GM10266 (cell line): ENCODE results near the gene LZIC.

Experiments used
- DNase-seq: peaks from one replicate; pipeline ENCODE4 v3.0.0; 2012; ENCODE audit errors: extremely low spot score
- TF ChIP-seq, protein P1 (sequence below): IDR thresholded peaks from 2 replicates; pipeline ENCODE4 v1.5.1; 2012; ENCODE audit warnings: mild to moderate bottlenecking, low read depth; ENCODE audit not compliant: control insufficient read depth, insufficient read depth; ENCODE audit errors: missing control alignments

LZIC gene

DNA sequence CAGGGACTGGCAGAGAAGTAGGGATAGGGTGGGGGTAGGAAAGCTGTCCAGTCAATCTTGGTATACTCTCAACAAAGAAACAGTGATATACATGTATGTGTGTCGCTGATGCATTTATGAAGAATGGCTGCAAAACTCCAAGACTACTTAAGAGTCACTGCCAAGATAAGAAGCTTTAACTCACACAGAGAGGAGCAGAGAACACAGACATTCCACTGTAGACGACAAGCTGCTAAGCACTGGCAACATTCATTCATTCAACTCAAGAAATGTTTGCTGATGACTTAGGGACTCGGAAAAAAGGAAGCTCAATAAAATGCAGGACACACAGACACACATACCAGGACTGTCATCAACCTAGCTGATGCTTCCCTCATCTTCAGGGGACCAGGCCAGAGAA, 38.6 kb downstream of the LZIC start:
- no peak for DNase-seq
- TF ChIP-seq, protein P1, sequence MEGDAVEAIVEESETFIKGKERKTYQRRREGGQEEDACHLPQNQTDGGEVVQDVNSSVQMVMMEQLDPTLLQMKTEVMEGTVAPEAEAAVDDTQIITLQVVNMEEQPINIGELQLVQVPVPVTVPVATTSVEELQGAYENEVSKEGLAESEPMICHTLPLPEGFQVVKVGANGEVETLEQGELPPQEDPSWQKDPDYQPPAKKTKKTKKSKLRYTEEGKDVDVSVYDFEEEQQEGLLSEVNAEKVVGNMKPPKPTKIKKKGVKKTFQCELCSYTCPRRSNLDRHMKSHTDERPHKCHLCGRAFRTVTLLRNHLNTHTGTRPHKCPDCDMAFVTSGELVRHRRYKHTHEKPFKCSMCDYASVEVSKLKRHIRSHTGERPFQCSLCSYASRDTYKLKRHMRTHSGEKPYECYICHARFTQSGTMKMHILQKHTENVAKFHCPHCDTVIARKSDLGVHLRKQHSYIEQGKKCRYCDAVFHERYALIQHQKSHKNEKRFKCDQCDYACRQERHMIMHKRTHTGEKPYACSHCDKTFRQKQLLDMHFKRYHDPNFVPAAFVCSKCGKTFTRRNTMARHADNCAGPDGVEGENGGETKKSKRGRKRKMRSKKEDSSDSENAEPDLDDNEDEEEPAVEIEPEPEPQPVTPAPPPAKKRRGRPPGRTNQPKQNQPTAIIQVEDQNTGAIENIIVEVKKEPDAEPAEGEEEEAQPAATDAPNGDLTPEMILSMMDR = no peak

DNA sequence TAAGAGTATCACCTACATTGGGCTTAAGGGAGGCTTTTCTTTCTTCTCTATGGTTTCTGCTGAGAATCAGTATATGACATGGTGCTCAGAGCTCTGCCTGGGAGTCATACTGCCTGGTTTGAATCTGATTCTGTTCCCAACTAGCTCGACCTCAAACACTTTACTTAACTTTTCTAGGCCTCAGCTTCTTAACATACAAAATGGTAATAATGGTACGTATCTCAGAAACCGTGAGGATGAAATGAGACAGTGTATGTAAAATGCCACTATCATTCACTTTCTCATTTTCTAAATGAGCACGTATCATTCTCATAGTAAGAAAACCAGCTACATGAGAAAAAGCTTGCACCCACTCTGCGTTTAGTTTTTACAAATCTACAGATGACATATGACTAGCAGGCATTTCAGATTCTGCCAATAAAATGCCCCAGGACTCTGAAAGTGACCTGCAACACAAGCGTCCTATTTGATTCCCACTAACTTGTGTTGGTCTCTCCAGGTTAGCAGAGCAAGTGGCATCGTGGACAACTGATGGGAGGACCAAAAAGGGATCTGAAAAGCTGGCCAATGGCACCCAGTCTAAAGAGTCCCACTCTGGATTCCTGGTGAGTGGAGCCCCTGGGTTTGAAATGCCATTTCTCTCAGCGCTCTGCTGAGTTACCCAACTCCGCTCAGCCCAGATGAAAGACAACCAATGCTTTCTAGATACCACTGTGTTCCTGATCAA, 39.2 kb downstream of the LZIC start:
- DNase-seq = no peak

DNA sequence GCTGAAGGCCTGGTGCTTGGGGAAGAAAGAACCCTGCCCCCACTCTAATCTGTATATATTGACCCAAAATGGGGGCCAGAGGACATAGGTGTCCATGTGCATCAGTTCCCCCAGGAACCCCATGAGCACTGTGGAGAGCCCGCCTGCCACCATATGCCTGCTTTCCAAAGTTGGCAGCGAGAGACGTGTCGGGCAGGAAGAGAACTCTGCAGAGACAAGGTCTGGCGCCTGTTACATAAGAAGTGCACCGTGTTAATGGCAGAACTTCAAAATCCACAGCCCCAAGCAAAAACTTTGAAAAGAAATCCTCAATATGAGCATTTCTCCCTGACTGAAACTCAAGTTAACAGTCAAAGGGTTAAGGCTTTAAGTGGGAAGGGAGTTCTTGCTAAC, 41.1 kb downstream of the LZIC start:
- TF ChIP-seq, protein P1 = no peak

More for the DNA sequence above, 39.2 kb downstream of the LZIC start:
- TF ChIP-seq, protein P1 = no peak

DNA sequence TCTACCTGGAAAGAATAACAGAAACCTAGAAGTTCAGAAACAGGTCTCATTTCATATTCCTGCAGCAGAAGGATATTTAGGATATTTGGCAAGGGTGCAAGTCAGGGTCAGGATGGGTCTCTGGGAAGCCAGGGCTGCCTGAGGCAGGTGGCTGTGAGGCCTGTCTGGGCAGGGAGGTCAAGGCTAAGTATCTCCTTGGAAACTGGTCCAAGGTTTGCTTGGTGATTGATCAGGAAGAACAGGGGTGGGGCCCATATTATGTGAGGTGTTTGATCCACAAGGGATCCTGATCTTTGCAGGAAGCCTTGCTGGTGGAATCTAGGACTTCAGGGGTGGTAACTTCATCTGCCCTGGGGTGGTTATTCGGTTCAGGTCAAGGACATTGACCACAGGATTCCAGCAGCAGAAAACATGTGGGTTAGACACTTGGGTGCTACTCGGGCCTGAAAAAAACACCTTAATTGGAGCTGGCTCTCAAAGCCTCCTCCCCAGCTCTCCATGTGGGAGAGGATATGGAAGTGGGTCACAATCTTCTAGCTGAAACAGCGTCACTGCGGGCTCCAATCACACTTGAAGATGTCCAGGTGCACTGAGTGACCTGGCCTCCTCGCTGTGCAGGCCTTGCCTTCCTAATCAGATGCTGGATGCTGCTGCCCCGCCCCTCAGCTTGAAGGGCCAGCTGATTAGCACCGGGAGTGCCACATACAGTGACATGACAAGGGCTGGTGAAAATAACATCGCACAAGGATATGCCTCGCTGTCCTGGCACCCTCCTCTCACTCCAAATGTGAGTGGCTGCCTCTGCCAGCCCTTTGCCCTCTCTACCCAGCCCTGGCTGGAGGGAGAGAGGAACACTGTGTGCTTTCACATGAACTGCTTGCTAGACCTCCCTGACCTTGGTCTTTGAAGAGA, 41.8 kb downstream of the LZIC start:
- TF ChIP-seq, protein P1 = no peak
- DNase-seq = no peak

More for the DNA sequence above, 41.1 kb downstream of the LZIC start:
- DNase-seq = no peak

DNA sequence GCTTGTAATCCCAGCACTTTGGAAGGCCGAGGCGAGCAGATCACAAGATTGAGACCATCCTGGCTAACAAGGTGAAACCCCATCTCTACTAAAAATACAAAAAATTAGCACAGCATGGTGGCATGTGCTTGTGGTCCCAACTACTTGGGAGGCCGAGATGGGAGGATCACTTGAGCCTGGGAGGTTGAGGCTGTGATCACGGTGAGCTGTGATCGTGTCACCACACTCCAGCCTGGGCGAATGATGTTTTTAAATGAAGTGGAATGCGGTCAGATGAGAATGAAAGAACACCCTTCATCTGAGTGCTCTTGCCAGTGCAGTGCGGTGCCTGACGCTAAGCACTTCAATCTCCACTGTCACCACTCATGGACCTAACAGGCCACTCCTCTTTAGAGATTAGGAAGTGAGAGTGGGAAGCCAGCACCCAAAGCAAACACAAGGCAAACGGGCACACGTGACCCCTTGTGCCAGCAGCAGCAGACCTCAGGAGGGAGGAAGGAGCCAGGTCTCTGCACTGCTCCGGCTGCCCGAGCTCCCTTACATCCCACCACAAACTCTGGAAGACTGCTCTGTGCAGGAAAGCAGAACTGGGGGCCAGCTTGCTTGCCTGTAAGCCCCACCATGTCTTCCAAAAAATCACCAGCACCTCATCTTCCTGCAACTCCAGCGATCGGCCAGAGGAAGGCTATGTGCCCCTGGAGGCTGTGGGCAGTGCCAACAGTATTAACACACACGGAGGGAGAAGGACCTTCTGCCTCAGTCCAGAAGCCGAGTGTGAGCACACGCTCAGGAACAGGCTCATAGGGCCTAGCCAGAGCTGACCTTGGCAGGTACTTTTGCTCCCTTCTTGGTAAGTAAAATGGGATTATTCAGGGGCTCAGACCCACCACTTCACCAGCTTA, 42.8 kb downstream of the LZIC start:
- TF ChIP-seq, protein P1 = no peak
- DNase-seq = no peak

DNA sequence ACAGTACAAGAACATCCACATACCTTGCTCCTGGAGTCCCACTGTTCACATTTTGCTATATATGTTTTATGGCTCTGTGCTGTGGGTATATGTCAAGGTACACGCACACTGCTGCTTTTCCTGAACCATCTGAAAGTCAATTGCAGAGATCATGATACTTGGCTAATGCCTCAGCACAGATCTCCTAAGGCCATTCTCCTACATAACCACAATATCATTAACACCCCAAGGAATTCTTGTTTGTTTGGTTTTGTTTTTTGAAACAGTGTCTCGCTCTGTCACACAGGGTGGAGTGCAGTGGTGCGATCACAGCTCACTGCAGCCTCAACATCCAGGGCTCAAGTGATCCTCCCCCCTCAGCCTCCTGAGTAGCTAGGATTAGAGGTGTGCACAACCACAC, 49.1 kb downstream of the LZIC start:
- DNase-seq = no peak
- TF ChIP-seq, protein P1 = no peak
